Neural progenitor cell (in vitro differentiated cells): ENCODE measurements around the gene CNBP. TPM values are rescaled to one million over a fixed set of nuclear protein-coding genes. Genes with fewer than 3 reads are reported as not detected.

ENCODE experiments used
- DNase-seq: peaks from one replicate; pipeline ENCODE4 v3.0.0-alpha.2; 2016; ENCODE audit warnings: low spot score
- H2AFZ ChIP-seq: fragments of 200-600 bp; sonication (generic); replicated peaks from 2 replicates; pipeline ENCODE4 v1.6.1; 2016; ENCODE audit warnings: antibody characterized with exemption
- H3F3A ChIP-seq: fragments of 200-600 bp; sonication (generic); 2 replicates; pipeline ENCODE4 v1.6.1; 2016; ENCODE audit warnings: antibody characterized with exemption, low read depth
- H3K27ac ChIP-seq: fragments of 200-600 bp; sonication (generic); 2 replicates; pipeline ENCODE4 v1.5.1; 2016; ENCODE audit warnings: mild to moderate bottlenecking
- H3K27me3 ChIP-seq: fragments of 200-600 bp; sonication (generic); 2 replicates; pipeline ENCODE4 v1.6.1; 2016; ENCODE audit warnings: mild to moderate bottlenecking, moderate library complexity
- H3K36me3 ChIP-seq: fragments of 200-600 bp; sonication (generic); 2 replicates; pipeline ENCODE4 v1.5.1; 2016
- H3K4me1 ChIP-seq: fragments of 200-600 bp; sonication (generic); 2 replicates; pipeline ENCODE4 v1.6.1; 2016; ENCODE audit warnings: mixed run types
- H3K4me2 ChIP-seq: fragments of 200-600 bp; sonication (generic); 2 replicates; pipeline ENCODE4 v1.6.1; 2016
- H3K4me3 ChIP-seq: fragments of 200-600 bp; sonication (generic); 2 replicates; pipeline ENCODE4 v1.5.1; 2016
- H3K79me2 ChIP-seq: fragments of 200-600 bp; sonication (generic); 2 replicates; pipeline ENCODE4 v1.6.1; 2016; ENCODE audit warnings: low read depth
- H3K9ac ChIP-seq: fragments of 200-600 bp; sonication (generic); 2 replicates; pipeline ENCODE4 v1.6.1; 2016
- H3K9me3 ChIP-seq: fragments of 200-600 bp; sonication (generic); 2 replicates; pipeline ENCODE4 v1.5.1; 2016; ENCODE audit warnings: low read depth
- H4K20me1 ChIP-seq: fragments of 200-600 bp; sonication (generic); 2 replicates; pipeline ENCODE4 v1.6.1; 2016; ENCODE audit warnings: low read depth
- H3K27ac Mint-ChIP-seq: 3 replicates; pipeline ENCODE4 v1.8.0; 2021; ENCODE audit warnings: mixed read lengths
- H3K27me3 Mint-ChIP-seq: 2 replicates; pipeline ENCODE4 v1.8.0; 2022; ENCODE audit warnings: low read depth, mild to moderate bottlenecking, inconsistent platforms, moderate library complexity, mixed read lengths; ENCODE audit not compliant: insufficient read depth
- H3K36me3 Mint-ChIP-seq: 3 replicates; pipeline ENCODE4 v1.8.0; 2021; ENCODE audit warnings: mixed read lengths
- H3K4me1 Mint-ChIP-seq: 3 replicates; pipeline ENCODE4 v1.8.0; 2021; ENCODE audit warnings: mixed read lengths
- H3K4me3 Mint-ChIP-seq: 3 replicates; pipeline ENCODE4 v1.8.0; 2021; ENCODE audit warnings: mild to moderate bottlenecking, moderate library complexity, mixed read lengths
- H3K9me3 Mint-ChIP-seq: 3 replicates; pipeline ENCODE4 v1.8.0; 2020; ENCODE audit warnings: mixed read lengths
- CTCF ChIP-seq: fragments of 200-600 bp; sonication (generic); IDR thresholded peaks from 2 replicates; pipeline ENCODE4 v1.5.1; 2017; ENCODE audit warnings: antibody characterized with exemption, mild to moderate bottlenecking
- EZH2 ChIP-seq: fragments of 200-600 bp; sonication (generic); IDR thresholded peaks from 2 replicates; pipeline ENCODE4 v1.6.1; 2017; ENCODE audit warnings: antibody characterized with exemption, mild to moderate bottlenecking, moderate library complexity
- EZH2phosphoT487 ChIP-seq: fragments of 200-600 bp; sonication (generic); IDR thresholded peaks from 2 replicates; pipeline ENCODE4 v1.6.1; 2017; ENCODE audit warnings: antibody characterized with exemption
- total RNA-seq: library from RNA; depleted of rRNA; stranded (reverse); fragments of >200 nt; gene quantifications from 2 replicates; pipeline ENCODE4 v1.2.3, GENCODE V29; 2015; ENCODE audit warnings: low replicate concordance

The CNBP gene
- total RNA-seq, 1 donor from 2014 or later: 495 TPM

GRCh38 chr3:129182390-129183185, 1.1 kb downstream of the CNBP start:
- no peaks in the 10 kb centered on the region for H3K36me3 ChIP-seq
- peak overlapping the region; percentile 85 for H3K9ac ChIP-seq
- no peaks in the 10 kb centered on the region for H3K9me3 ChIP-seq
- Mint-ChIP-seq H3K4me1 (peaks cover 34% of the 10 kb centered on the region), H3K4me3 (peak overlapping the region; percentile 96), H3K27ac (peak overlapping the region; percentile 91), H3K9me3 (no peaks in the 10 kb centered on the region), H3K36me3 (peaks cover 15% of the 10 kb centered on the region), H3K27me3 (peaks cover 2% of the 10 kb centered on the region)
- H2AFZ ChIP-seq: no peak overlapping the region
- TF ChIP-seq CTCF (no peak), EZH2phosphoT487 (no peak), EZH2 (no peak)
- H3K4me3 ChIP-seq: peak overlapping the region; percentile 84
- H4K20me1 ChIP-seq: peaks cover 57% of the 10 kb centered on the region
- H3K4me2 ChIP-seq: peak overlapping the region; percentile 91
- H3K4me1 ChIP-seq: peaks cover 11% of the 10 kb centered on the region
- peak; percentile 12 for DNase-seq
- H3K27me3 ChIP-seq: no peaks in the 10 kb centered on the region
- H3K79me2 ChIP-seq: peaks cover 86% of the 10 kb centered on the region
- no peak overlapping the region for H3K27ac ChIP-seq
- H3F3A ChIP-seq: peaks cover 2% of the 10 kb centered on the region

- H3K27ac ChIP-seq: no peak overlapping the region
- H3K4me1 ChIP-seq: peaks cover 11% of the 10 kb centered on the region
- no peak for DNase-seq
- peak overlapping the region; percentile 91 for H3K4me2 ChIP-seq
- H2AFZ ChIP-seq: no peak overlapping the region
- H3K4me1 Mint-ChIP-seq: peaks cover 33% of the 10 kb centered on the region
- no peaks in the 10 kb centered on the region for H3K9me3 Mint-ChIP-seq
- TF ChIP-seq CTCF: no peak
- H3K4me3 Mint-ChIP-seq: peak overlapping the region; percentile 96
- H3K9ac ChIP-seq: peak overlapping the region; percentile 85
- H3F3A ChIP-seq: peaks cover 8% of the 10 kb centered on the region
- H3K36me3 Mint-ChIP-seq: peaks cover 18% of the 10 kb centered on the region
- H3K79me2 ChIP-seq: peaks cover 94% of the 10 kb centered on the region
- no peaks in the 10 kb centered on the region for H3K36me3 ChIP-seq
- H3K27ac Mint-ChIP-seq: no peak overlapping the region
- no peaks in the 10 kb centered on the region for H3K27me3 ChIP-seq
- H3K4me3 ChIP-seq: peak overlapping the region; percentile 84
- no peaks in the 10 kb centered on the region for H3K9me3 ChIP-seq
- peaks cover 65% of the 10 kb centered on the region for H4K20me1 ChIP-seq
- peaks cover 2% of the 10 kb centered on the region for H3K27me3 Mint-ChIP-seq
These were observed 1.9 kb downstream of the CNBP start for GRCh38 chr3:129181819-129182218.

- no peaks in the 10 kb centered on the region for H3K9me3 ChIP-seq
- no peaks in the 10 kb centered on the region for H3K36me3 ChIP-seq
- H3K4me3 ChIP-seq: peak overlapping the region; percentile 12
- H3F3A ChIP-seq: peaks cover 8% of the 10 kb centered on the region
- Mint-ChIP-seq H3K4me3 (peak overlapping the region; percentile 60), H3K4me1 (peaks cover 30% of the 10 kb centered on the region), H3K36me3 (peaks cover 21% of the 10 kb centered on the region), H3K9me3 (no peaks in the 10 kb centered on the region), H3K27ac (no peak overlapping the region), H3K27me3 (peaks cover 2% of the 10 kb centered on the region)
- H3K4me1 ChIP-seq: peaks cover 11% of the 10 kb centered on the region
- TF ChIP-seq EZH2: no peak
- no peak for TF ChIP-seq EZH2phosphoT487
- no peak for TF ChIP-seq CTCF
- H2AFZ ChIP-seq: no peak overlapping the region
- H3K9ac ChIP-seq: peak overlapping the region; percentile 11
- no peaks in the 10 kb centered on the region for H3K27me3 ChIP-seq
- H3K79me2 ChIP-seq: peaks cover 100% of the 10 kb centered on the region
- no peak for DNase-seq
- no peak overlapping the region for H3K27ac ChIP-seq
- H3K4me2 ChIP-seq: peak overlapping the region; percentile 31
- peaks cover 78% of the 10 kb centered on the region for H4K20me1 ChIP-seq
These were observed 3.2 kb downstream of the CNBP start for GRCh38 chr3:129180461-129180860.
